Testis (tissue), 5 donors: ENCODE measurements around the gene SNTG2. TPM values are rescaled to one million over a fixed set of nuclear protein-coding genes. Genes with fewer than 3 reads are reported as not detected.

Source experiments
- DNase-seq: peaks from one replicate; pipeline ENCODE4 v3.0.0-alpha.2; 2019
- H3K27ac ChIP-seq, 2 donors: fragments of 200-600 bp; sonication (generic); one replicate each; pipeline ENCODE4 v1.5.1; 2019
- H3K27me3 ChIP-seq: fragments of 200-600 bp; sonication (generic); one replicate; pipeline ENCODE4 v1.5.1; 2019
- H3K36me3 ChIP-seq: fragments of 200-600 bp; sonication (generic); one replicate; pipeline ENCODE4 v1.5.1; 2017; ENCODE audit warnings: low read depth; ENCODE audit errors: missing control alignments
- H3K4me1 ChIP-seq: fragments of 200-600 bp; sonication (generic); one replicate; pipeline ENCODE4 v1.5.1; 2019
- H3K4me3 ChIP-seq, 2 donors: fragments of 200-600 bp; sonication (generic); one replicate each; pipeline ENCODE4 v1.5.1; 2017 to 2019
- H3K9me3 ChIP-seq: fragments of 200-600 bp; sonication (generic); one replicate; pipeline ENCODE4 v1.5.1; 2017
- CTCF ChIP-seq, 3 experiments: fragments of 450-650 bp in 2 of 3; fragments of 200-600 bp in 1 of 3; sonication (generic) in 1 of 3; IDR thresholded peaks; one replicate each; pipeline ENCODE4 v1.5.1; 2016 to 2019; ENCODE audit warnings: antibody characterized with exemption in 3 of 3, mild to moderate bottlenecking in 2 of 3, moderate library complexity in 1 of 3
- POLR2A ChIP-seq: fragments of 450-650 bp; IDR thresholded peaks from one replicate; pipeline ENCODE4 v1.6.1; 2017; ENCODE audit warnings: antibody characterized with exemption, mild to moderate bottlenecking, moderate library complexity
- WGBS, 2 donors: methylation state at CpG; one replicate each; pipeline ENCODE4 v1.1.5; 2018; 5-methylcytosine and 5-hydroxymethylcytosine counted together
- intact Hi-C: fragments of 100-400 bp; cut with DNase I; formaldehyde crosslinking; loops from one replicate; pipeline ENCODE4 v1.15.1; 2023; ENCODE audit warnings: low total_unique reads
- long read RNA-seq, 2 donors: transcript quantifications; one replicate each; lab custom pipeline, GENCODE V29; 2026
- polyA plus RNA-seq: library from polyadenylated mRNA; stranded (reverse); fragments of 350-450 nt; fragmentation: Illumina TruSeq; extraction: RNeasy Lipid Tissue Mini Kit (QIAGEN cat#74804); gene quantifications from one replicate; pipeline ENCODE4 v1.2.3, GENCODE V29; 2014; ENCODE audit warnings: low read depth, low replicate concordance; ENCODE audit not compliant: insufficient read depth
- total RNA-seq, 2 donors: library from RNA; depleted of rRNA; stranded (reverse); fragments of >200 nt; gene quantifications; one replicate each; pipeline ENCODE4 v1.2.3, GENCODE V29; 2016

SNTG2 gene
- 10 to 100 TPM in 1 of 2 donors, 1 to 10 TPM in 1; 8.7 to 10.2 TPM for total RNA-seq
- polyA plus RNA-seq, result 9.1 TPM
- long read RNA-seq, donor 1, result 0 reads
- long read RNA-seq, donor 2, result 0 reads

- H3K27me3 ChIP-seq, result no peaks in the 10 kb centered on the region
- intact Hi-C loops, result loop anchor here (10.0 kb wide), 1 partner anchor 594 kb away; no protein-coding TSS in a partner anchor
- peaks cover 8% of the 10 kb centered on the region for H3K4me1 ChIP-seq
- peak within 1 kb of the TSS; percentile 60 to 70 for H3K4me3 ChIP-seq
- no peaks in the 10 kb centered on the region for H3K36me3 ChIP-seq
- no peaks in the 10 kb centered on the region for H3K9me3 ChIP-seq
- peak within 1 kb of the TSS; percentile 28 to 37 for H3K27ac ChIP-seq
- no peak for TF ChIP-seq POLR2A
- TF ChIP-seq CTCF (IDR thresholded peaks at IDR 0.05), result no peak
- peak; percentile 53 for DNase-seq
- WGBS, 2 donors, result 0 to 1% methylated on average over 26 to 27 of the region's 100 CpGs
Observed at GRCh38 chr2:950080-950966, at the start of gene SNTG2. TSS of gene SNTG2 (plus strand) at chr2:950849. CDS start at chr2:950997, 148 bp downstream.

- 73 to 74% methylated on average over 1 of the region's 1 CpG for WGBS, 2 donors
- DNase-seq, result no peak
- no peaks in the 10 kb centered on the region for H3K27me3 ChIP-seq
- H3K27ac ChIP-seq, result no peak overlapping the region
- intact Hi-C loops, result no loop called here
- no peaks in the 10 kb centered on the region for H3K4me1 ChIP-seq
- H3K4me3 ChIP-seq, result no peak overlapping the region
- no peaks in the 10 kb centered on the region for H3K9me3 ChIP-seq
- TF ChIP-seq POLR2A (no peak), CTCF (IDR thresholded peaks at IDR 0.05) (no peak)
- H3K36me3 ChIP-seq, result no peaks in the 10 kb centered on the region
Observed at GRCh38 chr2:902584-902983, 48.1 kb upstream of the SNTG2 start.

- WGBS, 2 donors, result 51 to 52% methylated on average over 8 of the region's 8 CpGs
- Histone ChIP-seq H3K27me3 (no peaks in the 10 kb centered on the region), H3K4me3 (no peak overlapping the region), H3K27ac (no peak overlapping the region), H3K36me3 (no peaks in the 10 kb centered on the region), H3K9me3 (no peaks in the 10 kb centered on the region), H3K4me1 (no peaks in the 10 kb centered on the region)
- TF ChIP-seq CTCF (IDR thresholded peaks at IDR 0.05) (no peak), POLR2A (no peak)
- no peak for DNase-seq
- intact Hi-C loops, result no loop called here
Observed at GRCh38 chr2:903223-903900, 47.3 kb upstream of the SNTG2 start.

- TF ChIP-seq POLR2A (no peak), CTCF (IDR thresholded peaks at IDR 0.05) (no peak)
- Histone ChIP-seq H3K27ac (no peak overlapping the region), H3K4me1 (no peaks in the 10 kb centered on the region), H3K36me3 (no peaks in the 10 kb centered on the region), H3K27me3 (no peaks in the 10 kb centered on the region), H3K4me3 (no peak overlapping the region), H3K9me3 (no peaks in the 10 kb centered on the region)
- WGBS, 2 donors, result 80 to 81% methylated on average over 12 of the region's 12 CpGs
- DNase-seq, result no peak
- intact Hi-C loops, result no loop called here
Observed at GRCh38 chr2:904246-905024, 46.2 kb upstream of the SNTG2 start.
